ENCODE results near the gene CDC23.

- TF ChIP-seq CBFB (IDR thresholded peaks at IDR 0.05; ENCODE audit: low read depth) (no peak), CTCF (IDR thresholded peaks at IDR 0.05 in 2 of 3, conservative IDR thresholded peaks at IDR 0.05 in 1 of 3; ENCODE audit: control insufficient read depth in 2 of 3, extremely low read depth in 1 of 3, insufficient read depth in 1 of 3, low read depth in 3 of 3, low read length in 3 of 3) (no peak), RAD21 (IDR thresholded peaks at IDR 0.05; ENCODE audit: insufficient read depth, low read depth, low read length) (no peak), EGR1 (IDR thresholded peaks at IDR 0.05; ENCODE audit: borderline replicate concordance in 1 of 2, low read depth in 2 of 2, low read length in 2 of 2) (no peak), HDGF (IDR thresholded peaks at IDR 0.05) (no peak), USF2 (IDR thresholded peaks at IDR 0.05; ENCODE audit: borderline replicate concordance, low read depth, low read length) (no peak), RFX5 (IDR thresholded peaks at IDR 0.05; ENCODE audit: low read depth, low read length) (no peak), FOXK2 (IDR thresholded peaks at IDR 0.05) (no peak), ATF3 (IDR thresholded peaks at IDR 0.05; ENCODE audit: borderline replicate concordance, extremely low read depth, low read depth, low read length) (no peak), POLR2A (IDR thresholded peaks at IDR 0.05; ENCODE audit: low read depth, low read length) (no peak), SP1 (IDR thresholded peaks at IDR 0.05; ENCODE audit: low read depth, low read length) (no peak), SRF (IDR thresholded peaks at IDR 0.05; ENCODE audit: low read depth in 2 of 2, low read length in 2 of 2) (no peak), HDAC2 (IDR thresholded peaks at IDR 0.05) (no peak), YBX1 (IDR thresholded peaks at IDR 0.05) (no peak)
Observed at GRCh38 chr5:138238034-138238433, 24.9 kb upstream of the CDC23 start.
